ENCODE measurements around the gene WDR5. TPM values are rescaled to one million over a fixed set of nuclear protein-coding genes. Genes with fewer than 3 reads are reported as not detected.

WDR5 gene
- 31.6 and 34.3 TPM in 2 replicates for total RNA-seq (2016; rRNA removed; fragmentation: Illumina TruSeq; extraction: Trizol)
- total RNA-seq (2016; cell fraction: cytosol; rRNA removed; fragmentation: Illumina TruSeq; extraction: Trizol; ENCODE audit: low read depth): 25.8 and 28.6 TPM in 2 replicates
- total RNA-seq (2016; cell fraction: insoluble cytoplasmic fraction; rRNA removed; fragmentation: Illumina TruSeq; extraction: Trizol): 24.3 and 33.8 TPM in 2 replicates
- total RNA-seq (2016; cell fraction: membrane; rRNA removed; fragmentation: Illumina TruSeq; extraction: Trizol): 46.4 and 51.5 TPM in 2 replicates
- 25.3 and 27.9 TPM in 2 replicates for total RNA-seq (2016; cell fraction: nucleus; rRNA removed; fragmentation: Illumina TruSeq; extraction: Trizol)
- 34.3 and 39.8 TPM in 2 replicates for polyA plus RNA-seq (2011; rRNA removed)
- 37.7 and 41.2 TPM in 2 replicates for polyA plus RNA-seq (2011; cell fraction: cytosol; rRNA removed)
- 91.6 and 97.0 TPM in 2 replicates for polyA plus RNA-seq (2011; cell fraction: nucleus; rRNA removed)
- polyA plus RNA-seq (2012): 39.5 and 43.5 TPM in 2 replicates
- 48.0 and 58.0 TPM in 2 replicates for polyA plus RNA-seq (2016; cell fraction: cytosol; fragmentation: Illumina TruSeq; extraction: Trizol; ENCODE audit: low read depth)
- polyA plus RNA-seq (2016; cell fraction: insoluble cytoplasmic fraction; fragmentation: Illumina TruSeq; extraction: Trizol; ENCODE audit: low read depth): 39.5 and 47.9 TPM in 2 replicates
- polyA plus RNA-seq (2016; cell fraction: membrane; fragmentation: Illumina TruSeq; extraction: Trizol; ENCODE audit: low read depth): 63.7 TPM in 2 replicates
- 58.1 and 61.1 TPM in 2 replicates for polyA plus RNA-seq (2016; cell fraction: nucleus; fragmentation: Illumina TruSeq; extraction: Trizol; ENCODE audit: insufficient read depth, low read depth)
- polyA minus RNA-seq (2011; rRNA and poly(A)+ RNA removed; ENCODE audit: low replicate concordance): 23.7 and 57.9 TPM in 2 replicates
- 18.7 and 21.8 TPM in 2 replicates for polyA minus RNA-seq (2011; cell fraction: cytosol; rRNA and poly(A)+ RNA removed)
- 35.8 and 44.5 TPM in 2 replicates for polyA minus RNA-seq (2011; cell fraction: nucleus; rRNA and poly(A)+ RNA removed)
- Bru-seq, nascent RNA: percentile 72 among the genes with signal in this experiment
- percentile 88 among the genes with signal in this experiment for BruChase-seq, experiment 1, labeled RNA remaining after a 6-hour chase
- percentile 86 among the genes with signal in this experiment for BruChase-seq, experiment 2, labeled RNA remaining after a 2-hour chase
- long read RNA-seq, experiment 1, transcript WDR5-201 (14 exons, 3,151 nt): major isoform, 50 of 68 reads
- long read RNA-seq, experiment 1, partial matches to known transcripts: 5 of 68 reads
- long read RNA-seq, experiment 1, other reads (novel, unspliced or antisense): 13 of 68 reads
- long read RNA-seq, experiment 2, transcript WDR5-201 (14 exons, 3,151 nt): major isoform, 54 of 123 reads
- long read RNA-seq, experiment 2, partial matches to known transcripts: 46 of 123 reads
- long read RNA-seq, experiment 2, other reads (novel, unspliced or antisense): 23 of 123 reads

- peaks cover 42% of the 10 kb centered on the region for H3K79me2 ChIP-seq (ENCODE audit: insufficient read depth, low read length)
- TSS peak; percentile 65 for BruUV-seq (replicated peaks)
- 0% methylated on average over 12 of the region's 81 CpGs for WGBS (ENCODE audit: low lambda C conversion rate)
- intact Hi-C loops (cut with micrococcal nuclease; ENCODE audit: unreplicated experiment): no loop called here
- ATAC-seq (peak; percentile 69), DNase-seq (ENCODE audit: low spot score) (peak; percentile 73), FAIRE-seq (no peak)
- no peaks in the 10 kb centered on the region; a peak in 1 of 5 replicates for H3K27me3 ChIP-seq (ENCODE audit: control insufficient read depth in 1 of 2, insufficient read depth in 2 of 2, low read length in 2 of 2)
- ChIA-PET CTCF (ENCODE audit: low intra/inter-chr PET ratio, low total read pairs) (no interaction called here), POLR2A (interaction anchor here (0.6 to 1.1 kb wide), 7 partner anchors 9 to 193 kb away, joined by 3 to 6 read pairs (median 4); partner anchors contain the start of gene RNU6ATAC)
- peak within 1 kb of the TSS; percentile 90 for H3K4me2 ChIP-seq (ENCODE audit: low read depth, low read length)
- peak within 1 kb of the TSS; percentile 71 to 95 (median 85) for H3K4me3 ChIP-seq (replicated peaks in 1 of 3; ENCODE audit: insufficient read depth in 1 of 3, low read depth in 2 of 3, low read length in 3 of 3)
- peaks cover 10% of the 10 kb centered on the region; the same call in 1 of the 2 replicates for H4K20me1 ChIP-seq (ENCODE audit: insufficient read depth, low read length)
- peak within 1 kb of the TSS; percentile 93 for H3K9ac ChIP-seq (ENCODE audit: insufficient read depth, low read depth, low read length)
- no peaks in the 10 kb centered on the region for H3K9me3 ChIP-seq (ENCODE audit: low read length)
- H2AFZ ChIP-seq (ENCODE audit: low read length): no peak within 1 kb of the TSS
- peaks cover 4 to 21% of the 10 kb centered on the region in 2 experiments; a peak in 4 of 5 replicates for H3K36me3 ChIP-seq (replicated peaks in 1 of 2; ENCODE audit: control insufficient read depth in 1 of 2, insufficient read depth in 2 of 2, low read length in 2 of 2)
- H3K4me1 ChIP-seq (ENCODE audit: insufficient read depth, low read length): peaks cover 69% of the 10 kb centered on the region
- in situ Hi-C loops (cut with HindIII; ENCODE audit: extremely low pct_ligation_motif_present, low pct_unique_long_range_greater_than_20kb): no loop called here
- peak within 1 kb of the TSS; percentile 75 for H3K27ac ChIP-seq (ENCODE audit: extremely low read length, insufficient read depth, low read length)
- peak; percentile 56; the same call in 1 of the 2 replicates for TF ChIP-seq RNF2 (conservative IDR thresholded peaks at IDR 0.05; ENCODE audit: low read depth)
- TF ChIP-seq HNF4G (IDR thresholded peaks at IDR 0.05; ENCODE audit: borderline replicate concordance, low read depth, low read length): no peak
- peak; percentile 33; the same call in 1 of the 2 replicates for TF ChIP-seq HNF4G (CRISPR knock-in tag; IDR thresholded peaks at IDR 0.05; ENCODE audit: borderline replicate concordance, low read depth)
- TF ChIP-seq ATF4 (CRISPR knock-in tag; IDR thresholded peaks at IDR 0.05): no peak
- peak; percentile 65 for TF ChIP-seq PHF20 (CRISPR knock-in tag; IDR thresholded peaks at IDR 0.05)
- no peak for TF ChIP-seq NCOA5 (CRISPR knock-in tag; IDR thresholded peaks at IDR 0.05)
- TF ChIP-seq AKNA (CRISPR knock-in tag; IDR thresholded peaks at IDR 0.05; ENCODE audit: borderline replicate concordance): no peak
- TF ChIP-seq HNRNPLL (IDR thresholded peaks at IDR 0.05; ENCODE audit: low read depth, low read length, poor library complexity, severe bottlenecking): peak; percentile 100
Observed at GRCh38 chr9:134135343-134136117, at the start of gene WDR5. TSS of gene WDR5 (plus strand) at chr9:134136082. CDS start at chr9:134139878, 3,796 bp downstream.
